Hindlimb muscle (tissue), 1 donor: ENCODE data around the gene JPT2. TPM values are rescaled to one million over a fixed set of nuclear protein-coding genes. Genes with fewer than 3 reads are reported as not detected.

Source experiments
- DNase-seq: peaks from one replicate; pipeline ENCODE4 v3.0.0-alpha.2; 2013
- polyA plus RNA-seq: library from polyadenylated mRNA; unstranded; fragments of 120-200 nt; gene quantifications from one replicate; pipeline ENCODE4 v1.2.1, GENCODE V29; 2013; ENCODE audit not compliant: insufficient read length

JPT2 gene, protein sequence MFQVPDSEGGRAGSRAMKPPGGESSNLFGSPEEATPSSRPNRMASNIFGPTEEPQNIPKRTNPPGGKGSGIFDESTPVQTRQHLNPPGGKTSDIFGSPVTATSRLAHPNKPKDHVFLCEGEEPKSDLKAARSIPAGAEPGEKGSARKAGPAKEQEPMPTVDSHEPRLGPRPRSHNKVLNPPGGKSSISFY
- 41.4 TPM for polyA plus RNA-seq

DNA sequence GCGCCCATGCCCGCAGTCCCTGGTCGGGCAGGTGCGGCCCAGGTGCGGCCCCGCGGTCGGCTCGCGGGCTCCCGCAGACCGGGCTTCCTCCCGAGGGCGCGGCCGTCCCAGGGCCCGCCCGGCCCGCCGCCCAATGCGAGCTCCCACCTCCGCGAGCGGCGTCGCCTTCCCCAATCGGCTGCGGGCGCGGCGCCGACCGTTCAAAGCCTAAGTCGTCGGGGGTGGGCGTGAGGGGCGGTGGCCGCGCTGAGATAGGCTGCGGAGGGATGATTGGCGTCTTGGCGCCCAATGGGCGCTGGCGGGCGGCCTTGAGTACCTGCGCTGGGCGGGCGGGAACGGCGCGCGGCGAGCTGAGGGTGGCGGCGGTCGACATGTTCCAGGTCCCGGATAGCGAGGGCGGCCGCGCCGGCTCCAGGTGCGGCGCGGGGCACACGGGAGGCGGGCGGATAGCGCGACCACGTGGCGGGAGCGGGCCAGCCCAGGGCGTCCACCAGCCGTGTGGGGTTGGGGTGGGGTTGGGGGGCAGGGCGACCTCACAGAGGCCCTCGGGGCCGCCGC is at the start of gene JPT2:
TSS of gene JPT2 (plus strand) at position 338 of the 558 bp plus-strand sequence. CDS start at position 372, 34 bp downstream.
- peak; percentile 98 for DNase-seq

DNA sequence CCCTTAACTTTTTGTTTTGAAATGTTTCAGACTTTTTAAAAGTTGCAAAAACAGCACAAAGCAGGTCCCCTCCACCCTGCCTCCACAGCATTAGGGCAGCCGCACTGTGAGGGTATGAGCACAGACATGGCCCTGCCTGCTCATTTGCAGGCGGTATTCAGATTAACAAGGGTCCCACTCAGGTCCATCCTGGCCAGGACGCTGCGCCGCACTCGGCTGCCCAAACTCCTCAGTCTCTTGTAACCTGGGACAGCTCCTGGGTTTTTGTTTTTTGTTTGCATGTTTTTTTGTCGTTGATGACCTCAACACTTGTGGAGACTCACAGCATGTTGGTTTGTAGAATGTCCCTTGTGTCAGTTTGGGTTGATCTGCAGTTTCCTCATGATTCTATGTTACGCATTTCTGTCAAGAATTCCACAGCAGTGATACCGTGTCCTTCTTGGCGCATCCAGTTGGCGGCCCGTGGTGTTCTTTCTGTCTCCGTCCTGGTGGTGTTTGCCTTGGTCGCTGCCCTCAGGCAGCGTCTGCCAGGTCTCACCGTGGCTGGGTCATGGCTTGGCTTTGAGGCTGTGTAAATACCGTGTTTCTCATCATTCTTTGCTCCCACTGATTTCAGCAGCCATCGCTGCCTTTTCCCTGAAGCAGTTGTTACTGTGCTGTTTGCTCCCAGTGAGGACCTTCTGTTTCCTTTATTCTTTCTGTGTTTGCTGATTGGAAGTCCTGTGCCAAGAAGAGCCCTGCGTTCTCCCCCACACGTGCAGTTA is 47.4 kb upstream of the JPT2 start:
- no peak for DNase-seq

DNA sequence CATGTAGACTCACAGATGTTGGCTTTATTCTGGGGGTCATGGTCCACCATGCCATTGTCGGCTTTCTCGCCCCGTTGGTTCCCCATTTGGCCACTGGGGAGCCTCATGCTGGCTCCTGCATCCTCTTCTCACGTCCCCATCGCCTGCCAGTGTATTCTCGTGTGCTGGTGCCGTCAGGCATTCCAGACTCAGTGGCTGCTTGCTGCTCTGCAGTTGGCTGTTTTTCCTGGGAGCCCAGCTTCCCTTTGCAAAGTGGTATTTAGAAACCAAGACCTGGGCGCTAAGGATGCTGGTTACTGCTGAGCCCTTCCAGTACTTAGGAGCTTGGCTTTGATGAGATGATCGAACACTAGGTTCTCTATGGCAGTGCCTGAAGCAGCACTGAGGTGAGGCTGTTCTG is 46.8 kb upstream of the JPT2 start:
- no peak for DNase-seq

- no peak for DNase-seq
Observed at GRCh38 chr16:1631931-1632637, 46.0 kb upstream of the JPT2 start.

- no peak for DNase-seq
Observed at GRCh38 chr16:1632638-1632970, 45.5 kb upstream of the JPT2 start.

DNA sequence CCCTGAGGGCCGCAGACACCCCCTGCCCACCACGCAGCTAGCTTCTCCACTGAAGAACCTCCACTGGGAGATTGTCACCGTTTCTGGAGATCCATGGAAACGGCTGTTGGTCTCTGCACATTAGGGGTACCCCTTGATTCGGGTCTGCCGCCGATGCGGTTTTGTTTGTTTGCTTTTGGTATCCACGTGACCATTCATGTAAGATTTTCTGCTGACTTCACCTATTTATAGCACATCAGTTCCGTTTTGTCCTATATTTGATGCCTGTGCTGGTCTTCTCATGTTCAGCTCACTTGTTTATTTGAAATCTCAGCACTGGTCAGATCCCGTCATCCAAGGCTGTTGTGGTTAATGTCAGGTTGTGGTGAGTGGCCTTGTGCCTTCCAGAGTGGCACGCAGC is 44.8 kb upstream of the JPT2 start:
- DNase-seq: no peak

DNA sequence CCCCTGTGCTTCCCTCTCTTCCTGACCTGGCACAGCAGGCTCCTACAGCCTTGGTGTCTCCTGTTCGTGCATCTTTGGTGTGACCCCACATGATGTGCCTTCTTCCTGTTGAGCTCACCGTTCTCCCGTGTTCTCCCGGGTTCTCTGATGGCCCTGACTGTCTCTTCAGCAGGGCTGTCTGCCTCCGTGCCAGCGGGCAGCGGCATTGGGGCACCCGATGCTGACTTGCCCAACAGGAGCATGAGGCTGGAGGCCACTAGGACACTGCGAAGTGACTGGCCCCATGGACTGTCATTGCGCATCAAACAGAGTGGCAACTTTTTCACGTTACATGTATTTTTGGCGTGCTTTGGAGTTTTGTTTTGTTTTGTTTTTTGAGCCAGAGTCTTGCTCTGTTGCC is 43.5 kb upstream of the JPT2 start:
- DNase-seq: no peak

DNA sequence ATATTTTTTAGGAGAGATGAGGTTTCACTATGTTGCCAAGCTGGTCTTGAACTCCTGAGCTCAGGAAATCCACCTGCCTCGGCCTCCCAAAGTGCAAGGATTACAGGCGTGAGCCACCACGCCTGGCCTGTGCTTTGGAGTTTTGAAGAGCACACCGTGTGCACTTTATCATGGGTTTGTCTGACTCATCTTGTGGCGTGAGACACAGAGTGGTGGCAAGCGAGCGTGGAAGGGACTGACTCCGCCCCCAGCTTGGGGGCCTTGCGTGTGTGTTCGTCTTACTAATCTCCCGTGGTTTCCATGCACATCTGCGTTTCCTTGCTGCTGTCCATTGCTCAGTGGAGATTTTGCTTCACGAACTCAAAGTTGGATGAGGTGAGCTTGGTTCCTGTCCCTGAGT is 43.0 kb upstream of the JPT2 start:
- no peak for DNase-seq

DNA sequence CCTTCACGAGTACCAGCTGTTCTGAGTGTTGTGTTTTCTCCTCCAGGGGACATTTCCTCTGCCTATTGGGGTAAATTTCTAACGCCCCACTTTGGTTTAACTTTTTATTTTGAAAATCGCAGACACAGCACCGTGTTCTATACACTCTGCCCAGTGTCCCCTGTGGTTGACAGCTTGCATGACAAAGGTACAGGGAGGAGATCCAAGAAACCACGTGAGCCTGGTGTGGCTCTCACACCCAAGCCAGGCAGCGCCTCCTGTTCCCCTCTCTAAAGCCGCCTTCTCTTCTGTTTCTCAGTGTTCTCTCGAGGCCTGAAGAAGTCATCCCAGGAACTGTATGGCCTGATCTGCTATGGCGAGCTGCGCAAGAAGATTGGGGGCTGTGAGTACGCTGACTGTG is 40.6 kb upstream of the JPT2 start:
- DNase-seq: no peak

GRCh38 chr16:1638757-1639156 is 39.3 kb upstream of the JPT2 start:
- DNase-seq: no peak

GRCh38 chr16:1639282-1639681 is 38.8 kb upstream of the JPT2 start:
- no peak for DNase-seq

DNA sequence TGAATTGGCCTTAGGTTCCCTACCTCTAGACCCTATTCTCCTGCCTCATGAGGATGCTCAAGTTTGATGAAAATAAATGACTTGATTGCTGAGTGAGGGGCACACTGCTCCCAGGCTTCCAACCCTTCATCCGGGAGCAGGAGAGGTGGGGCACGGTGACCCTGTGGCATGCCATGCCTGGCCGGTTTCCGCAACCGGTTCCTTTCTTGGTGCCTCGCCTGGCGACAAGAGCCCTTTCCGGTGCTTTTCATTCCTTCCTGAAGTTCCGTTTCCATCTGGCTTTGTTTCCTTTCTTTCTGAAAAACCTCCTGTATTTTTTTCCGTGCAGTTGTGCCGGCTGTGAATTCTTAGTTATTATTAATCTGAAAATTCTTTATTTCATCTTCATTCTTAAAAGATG is 38.2 kb upstream of the JPT2 start:
- no peak for DNase-seq

DNA sequence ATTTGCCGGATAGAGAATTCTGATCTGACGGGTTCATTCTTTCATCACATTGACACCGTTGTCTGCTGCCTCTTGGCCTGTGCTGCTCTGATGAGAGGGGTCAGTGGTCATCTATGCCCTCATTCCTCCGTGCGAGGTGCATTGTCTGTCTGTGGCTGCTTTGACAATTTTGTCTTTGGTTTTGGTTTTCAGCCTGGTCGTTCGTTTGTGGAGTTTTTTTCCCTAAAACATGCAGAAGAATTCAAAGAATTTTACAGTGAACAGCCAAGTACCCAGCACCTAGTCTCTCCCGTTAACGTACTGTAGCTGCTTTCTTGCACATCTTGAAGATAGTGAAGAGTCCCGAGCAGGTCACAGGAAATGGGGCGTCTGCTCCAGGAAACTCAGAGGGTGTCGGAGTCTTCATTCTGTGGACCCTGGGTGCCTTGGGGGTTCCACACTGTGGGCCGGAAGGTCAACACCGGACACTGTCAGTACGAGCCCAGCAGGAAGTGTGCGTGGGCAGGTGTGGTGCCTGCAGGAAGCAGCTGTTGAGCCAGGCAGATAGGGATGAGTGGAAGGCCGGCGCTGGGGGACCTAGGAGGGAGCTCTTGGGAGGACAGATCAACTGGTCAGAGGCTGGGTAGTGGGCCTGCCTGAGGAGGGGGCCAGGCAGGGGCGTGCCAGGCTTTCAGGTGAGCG is 37.7 kb upstream of the JPT2 start:
- DNase-seq: no peak

GRCh38 chr16:1641261-1641660 is 36.8 kb upstream of the JPT2 start:
- DNase-seq: no peak

DNA sequence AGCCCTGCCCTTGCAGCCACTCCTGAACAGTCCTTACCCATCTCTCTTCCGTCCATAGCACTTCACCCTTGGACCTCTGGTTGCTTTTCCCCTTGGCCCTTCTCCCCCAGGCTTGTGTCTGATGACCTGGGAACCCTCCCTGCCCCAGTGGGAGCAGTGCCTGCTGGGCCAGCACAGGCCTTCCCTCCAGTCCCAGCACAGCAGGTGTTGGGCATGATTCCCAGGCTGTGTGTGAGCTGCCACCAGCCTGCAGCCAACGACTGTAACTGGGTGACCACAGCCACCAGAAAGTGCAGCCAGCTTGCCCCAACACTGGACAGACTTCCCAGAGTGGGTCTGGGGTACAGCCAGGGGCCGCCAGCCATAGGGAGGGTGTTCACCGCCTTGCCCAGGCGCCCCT is 35.9 kb upstream of the JPT2 start:
- no peak for DNase-seq

GRCh38 chr16:1642753-1643152 is 35.3 kb upstream of the JPT2 start:
- no peak for DNase-seq

GRCh38 chr16:1643521-1643920 is 34.6 kb upstream of the JPT2 start:
- no peak for DNase-seq

GRCh38 chr16:1645914-1646525 is 32.1 kb upstream of the JPT2 start:
- no peak for DNase-seq

GRCh38 chr16:1647856-1648255 is 30.2 kb upstream of the JPT2 start:
- no peak for DNase-seq

DNA sequence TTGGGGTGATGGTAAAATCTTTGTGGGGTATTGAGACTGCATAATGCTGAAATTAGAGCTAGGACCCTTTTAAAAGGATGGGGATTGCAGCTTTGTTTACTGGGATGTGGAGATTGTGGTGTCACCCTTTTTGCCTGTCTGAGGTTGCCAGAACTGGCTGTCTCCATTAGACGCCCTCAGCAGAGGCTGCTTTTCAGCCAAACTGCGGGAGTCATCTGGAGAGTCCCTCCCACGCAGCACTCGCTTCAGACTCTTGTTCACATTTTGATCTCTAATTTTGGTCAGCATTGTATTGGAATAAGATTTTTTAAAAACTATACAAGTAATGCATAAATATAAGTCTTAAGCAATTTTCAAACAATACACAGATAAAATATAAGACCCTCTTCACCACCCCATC is 27.9 kb upstream of the JPT2 start:
- DNase-seq: no peak

- DNase-seq: no peak
Observed at GRCh38 chr16:1651094-1651973, 26.7 kb upstream of the JPT2 start.

- DNase-seq: no peak
Observed at GRCh38 chr16:1651974-1652312, 26.1 kb upstream of the JPT2 start.
